ENCODE results near the gene CREB3.
A peak's percentile ranks its signal among the peaks of the same experiment; 100 is the strongest.

CREB3 gene

DNA sequence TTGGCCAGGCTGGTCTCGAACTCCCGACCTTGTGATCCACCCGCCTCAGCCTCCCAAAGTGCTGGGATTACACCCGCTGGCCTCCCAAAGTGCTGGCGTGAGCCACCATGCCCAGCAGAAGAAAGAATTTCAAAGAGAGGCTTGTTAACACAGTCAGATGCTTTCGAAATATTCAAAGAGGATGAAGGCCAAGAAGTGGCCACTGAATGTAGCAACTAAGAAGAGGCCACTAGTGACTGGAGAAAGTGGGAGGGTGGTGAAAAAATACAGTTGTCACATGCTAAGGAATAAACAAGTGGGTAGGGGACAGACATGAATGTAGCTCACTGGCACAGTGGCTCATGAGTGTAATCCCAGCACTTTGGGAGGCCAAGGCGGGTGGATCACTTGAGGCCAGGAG lies 29.8 kb upstream of the CREB3 start:
- DNase-seq (ENCODE audit: low read depth), result no peak

GRCh38 chr9:35703906-35704672 lies 28.4 kb upstream of the CREB3 start:
- DNase-seq (ENCODE audit: low read depth), result no peak

GRCh38 chr9:35705372-35705771 lies 27.1 kb upstream of the CREB3 start:
- no peak for DNase-seq (ENCODE audit: low read depth)

GRCh38 chr9:35705836-35706430 lies 26.5 kb upstream of the CREB3 start:
- no peak for DNase-seq (ENCODE audit: low read depth)

- DNase-seq (ENCODE audit: low read depth), result no peak
Observed at GRCh38 chr9:35706951-35707350, 25.5 kb upstream of the CREB3 start.

- no peak for DNase-seq (ENCODE audit: low read depth)
Observed at GRCh38 chr9:35708146-35708545, 24.3 kb upstream of the CREB3 start.

DNA sequence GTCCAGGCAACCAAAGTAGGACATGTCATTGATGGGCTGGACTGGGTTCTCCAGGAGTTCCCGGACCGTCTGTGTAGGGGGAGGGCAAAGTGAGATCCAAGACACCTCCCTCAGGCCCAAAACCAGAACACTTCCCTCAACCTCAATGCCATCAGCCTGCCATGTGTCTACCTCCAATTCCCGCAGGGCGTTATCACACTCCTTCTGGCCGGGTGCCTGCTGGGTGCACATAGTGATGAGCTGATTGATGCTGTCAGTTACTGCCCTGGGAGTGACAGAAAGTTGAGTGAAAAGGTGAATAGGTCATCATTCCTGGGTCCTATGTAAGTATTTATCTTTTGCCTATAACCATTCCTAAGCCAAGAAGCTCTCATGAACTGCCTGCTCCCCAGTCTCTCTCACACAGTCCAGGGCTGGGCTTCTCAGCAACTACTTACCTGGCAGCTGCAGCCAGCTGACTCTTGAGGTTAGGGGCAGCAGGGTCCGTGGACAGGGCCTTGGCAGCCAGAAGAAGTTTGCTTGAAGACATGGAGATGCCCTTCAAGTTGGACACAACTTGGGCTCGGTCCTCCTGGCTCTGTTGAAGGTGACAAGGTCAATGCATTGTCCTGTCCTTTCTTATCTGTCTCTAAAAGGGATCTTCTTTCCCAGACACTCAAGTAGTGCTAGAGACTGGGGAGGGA lies 21.5 kb upstream of the CREB3 start:
- DNase-seq (ENCODE audit: low read depth), result no peak

DNA sequence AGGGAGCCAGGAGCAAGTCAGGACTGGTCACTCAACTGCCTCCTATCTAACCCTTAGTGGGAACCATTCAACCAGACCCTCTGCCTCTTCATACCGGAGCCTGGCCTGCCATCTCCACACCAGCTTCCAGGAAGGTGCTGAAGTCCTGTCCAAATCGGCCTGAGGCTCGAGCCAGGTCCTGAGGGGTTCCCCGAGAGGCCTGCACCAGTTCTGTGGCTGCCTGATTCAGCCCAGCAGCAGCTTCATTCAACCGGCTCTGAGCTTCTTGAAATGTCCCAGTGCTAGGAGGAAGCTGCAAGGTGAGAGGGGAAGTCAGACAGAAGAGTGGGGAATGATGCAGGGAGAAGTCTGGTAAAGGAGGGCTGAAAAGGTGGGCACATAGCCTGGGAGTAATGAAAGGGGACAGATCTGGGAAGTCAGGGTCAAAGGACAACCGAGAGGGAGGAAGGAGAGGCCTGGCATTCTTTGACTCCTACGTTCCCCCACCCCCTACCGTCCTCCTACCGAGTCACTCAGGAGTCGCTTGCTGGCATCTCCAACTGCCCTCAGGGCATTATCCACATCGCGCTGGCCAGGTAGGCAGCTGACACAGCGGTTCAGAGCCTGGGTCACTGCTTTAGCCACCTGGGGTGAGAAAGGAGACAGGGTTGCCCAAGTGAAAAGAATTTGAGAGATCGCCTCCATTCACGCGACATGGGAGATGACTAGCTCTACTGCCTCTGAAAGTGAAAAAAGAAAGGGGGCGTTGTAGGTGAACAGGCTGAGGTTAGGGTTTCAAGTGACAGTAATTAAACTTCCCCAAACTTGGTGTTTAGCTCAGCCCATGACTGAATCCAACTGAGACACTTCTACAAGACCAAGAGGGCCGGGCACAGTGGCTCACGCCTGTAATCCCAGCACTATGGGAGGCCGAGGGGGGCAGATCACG lies 20.7 kb upstream of the CREB3 start:
- no peak for DNase-seq (ENCODE audit: low read depth)

DNA sequence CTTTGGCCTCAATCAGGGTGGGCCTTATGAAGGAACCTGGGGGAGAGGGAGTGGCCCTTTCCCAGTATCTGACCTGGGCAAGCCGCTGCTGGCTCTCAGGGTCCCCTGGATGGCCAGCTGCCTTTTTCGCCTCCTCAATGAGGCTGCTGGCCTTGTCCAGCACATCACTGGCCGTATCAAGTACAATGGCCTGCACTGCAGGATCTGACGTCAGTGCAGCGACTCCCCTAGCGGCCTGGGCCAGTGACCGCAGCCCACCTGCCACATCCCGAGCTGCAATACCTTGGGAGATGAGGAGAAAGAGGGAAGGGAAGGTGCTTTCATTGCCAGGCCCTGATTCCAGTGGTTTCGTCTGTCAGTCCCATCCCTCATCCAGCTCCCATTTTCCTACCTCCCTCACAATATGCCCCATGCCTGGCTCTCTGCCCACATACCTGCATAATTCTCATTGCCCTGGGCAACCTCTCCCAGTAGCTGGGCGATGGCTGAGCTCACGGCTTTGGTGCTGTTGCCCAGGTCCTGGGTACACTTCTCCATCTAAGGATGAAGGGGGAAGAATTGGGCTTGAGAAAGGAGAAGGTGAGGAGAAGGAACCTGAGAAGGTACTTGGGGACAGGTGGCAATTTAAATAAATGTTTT lies 19.6 kb upstream of the CREB3 start:
- DNase-seq (ENCODE audit: low read depth), result no peak

- no peak for DNase-seq (ENCODE audit: low read depth)
Observed at GRCh38 chr9:35713578-35713977, 18.9 kb upstream of the CREB3 start.

GRCh38 chr9:35714123-35714522 lies 18.3 kb upstream of the CREB3 start:
- DNase-seq (ENCODE audit: low read depth), result no peak

DNA sequence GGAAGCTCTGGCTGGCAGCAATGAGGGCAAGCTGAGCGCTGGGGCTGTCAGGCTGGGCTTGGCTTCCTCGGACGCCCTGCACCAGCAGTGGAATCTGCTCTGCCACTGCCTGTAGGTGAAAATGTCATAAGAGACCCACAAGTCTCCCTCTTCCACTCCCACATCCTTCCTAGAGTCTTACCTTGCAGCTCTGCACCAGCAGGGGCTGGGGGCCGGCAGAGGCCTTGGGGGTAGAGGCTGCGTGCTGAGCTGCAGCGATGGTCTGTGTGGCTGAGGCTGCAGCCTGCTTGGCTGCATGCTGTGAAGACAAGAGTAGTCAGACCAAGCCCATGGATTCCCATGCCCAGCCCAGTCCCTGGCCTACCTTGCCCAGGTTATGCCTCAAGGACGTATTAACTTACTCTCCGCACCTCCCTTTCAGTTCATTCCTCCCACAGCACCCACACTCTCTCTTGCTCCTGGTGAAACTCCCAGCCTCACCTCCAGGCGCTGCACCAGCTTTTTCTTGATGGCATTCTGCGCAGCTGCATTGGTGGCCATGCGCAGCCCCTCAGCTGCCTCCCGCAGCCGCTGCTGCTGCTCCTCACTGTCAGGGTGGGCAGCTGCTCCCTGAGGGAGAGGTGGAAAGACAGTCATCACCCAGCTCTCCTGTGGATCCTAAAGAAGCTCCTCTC lies 17.8 kb upstream of the CREB3 start:
- DNase-seq (ENCODE audit: low read depth), result no peak

GRCh38 chr9:35716230-35716629 lies 16.2 kb upstream of the CREB3 start:
- peak; percentile 35 for DNase-seq (ENCODE audit: low read depth)

- no peak for DNase-seq (ENCODE audit: low read depth)
Observed at GRCh38 chr9:35717132-35717870, 15.2 kb upstream of the CREB3 start.

DNA sequence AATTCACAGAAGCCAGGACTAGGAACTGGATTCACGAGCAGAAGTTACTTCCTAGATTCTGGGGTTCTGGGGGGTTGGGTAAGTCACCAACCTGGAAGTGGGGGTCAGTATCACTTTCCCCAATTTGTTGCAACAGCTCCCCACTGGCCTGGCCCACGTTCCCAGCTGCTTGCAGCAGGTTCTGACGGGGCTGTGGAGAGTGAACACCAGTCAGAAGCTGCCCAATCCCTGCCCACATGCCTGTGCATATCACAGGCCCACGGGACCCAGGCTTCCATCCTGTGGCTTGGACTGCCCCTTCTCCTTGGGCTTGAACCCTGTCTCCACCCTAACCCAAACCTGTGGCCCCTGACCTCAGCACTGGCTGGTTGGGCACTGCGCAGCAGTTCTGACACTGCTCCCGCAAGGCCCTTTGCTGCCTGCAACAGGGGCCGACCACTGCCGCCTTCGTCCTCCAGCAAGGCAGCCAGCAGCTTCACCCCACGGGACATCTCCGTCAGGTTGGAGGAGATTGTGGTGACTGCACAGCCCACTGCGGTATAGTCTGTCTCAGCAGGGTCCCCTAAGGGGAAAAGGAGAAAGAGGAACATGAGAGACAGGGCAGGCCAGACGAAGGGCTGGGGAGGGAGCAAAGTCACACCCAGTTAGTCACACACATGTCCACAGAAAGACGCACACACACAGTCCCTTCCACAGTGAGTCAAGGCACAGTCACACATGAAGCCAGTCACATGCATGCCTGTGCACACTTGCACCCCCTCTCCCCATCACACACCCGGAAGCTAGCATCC lies 13.6 kb upstream of the CREB3 start:
- peak; percentile 47 for DNase-seq (ENCODE audit: low read depth)

DNA sequence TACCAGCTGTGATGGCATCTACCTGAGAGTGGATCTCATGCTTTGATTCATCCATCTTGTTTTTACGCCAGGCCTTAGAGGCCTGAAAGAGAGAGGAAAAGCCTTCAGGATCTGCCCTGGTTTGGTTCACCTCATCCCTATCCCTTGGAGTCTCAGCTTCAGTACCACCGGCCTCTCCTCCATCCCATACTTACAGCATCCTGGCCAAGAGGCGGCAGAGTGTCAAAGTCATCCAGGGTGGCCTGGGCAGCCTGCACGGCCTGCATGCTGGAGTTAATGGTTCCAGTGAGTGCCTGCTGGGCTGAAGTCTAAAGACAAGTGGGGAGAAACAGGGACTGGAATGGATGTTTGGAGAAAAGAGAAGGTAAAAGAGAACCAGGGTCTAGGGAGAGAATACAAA lies 12.9 kb upstream of the CREB3 start:
- DNase-seq (ENCODE audit: low read depth), result no peak

- DNase-seq (ENCODE audit: low read depth), result no peak
Observed at GRCh38 chr9:35723426-35723825, 9.0 kb upstream of the CREB3 start.

DNA sequence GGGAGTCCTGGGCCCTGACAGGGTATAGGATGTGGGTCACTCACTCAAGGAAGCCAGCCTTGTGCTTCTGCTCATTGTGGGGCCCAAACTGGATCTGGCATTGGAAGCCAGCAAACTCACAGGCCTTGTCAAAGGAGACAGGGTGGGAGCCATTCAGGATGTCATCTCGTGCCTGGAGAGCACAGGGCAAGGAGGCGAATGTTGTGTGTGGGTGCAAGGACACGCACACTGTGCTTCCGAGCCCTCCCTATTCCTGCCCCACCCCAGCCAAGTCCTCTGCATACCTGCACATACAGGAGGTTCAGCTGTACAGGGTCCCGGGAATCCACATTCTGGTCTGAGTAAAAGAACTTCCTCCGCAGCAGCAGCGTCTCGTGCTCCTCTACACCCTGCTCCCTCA lies 8.6 kb upstream of the CREB3 start:
- no peak for DNase-seq (ENCODE audit: low read depth)

- DNase-seq (ENCODE audit: low read depth), result no peak
Observed at GRCh38 chr9:35725362-35725761, 7.1 kb upstream of the CREB3 start.

DNA sequence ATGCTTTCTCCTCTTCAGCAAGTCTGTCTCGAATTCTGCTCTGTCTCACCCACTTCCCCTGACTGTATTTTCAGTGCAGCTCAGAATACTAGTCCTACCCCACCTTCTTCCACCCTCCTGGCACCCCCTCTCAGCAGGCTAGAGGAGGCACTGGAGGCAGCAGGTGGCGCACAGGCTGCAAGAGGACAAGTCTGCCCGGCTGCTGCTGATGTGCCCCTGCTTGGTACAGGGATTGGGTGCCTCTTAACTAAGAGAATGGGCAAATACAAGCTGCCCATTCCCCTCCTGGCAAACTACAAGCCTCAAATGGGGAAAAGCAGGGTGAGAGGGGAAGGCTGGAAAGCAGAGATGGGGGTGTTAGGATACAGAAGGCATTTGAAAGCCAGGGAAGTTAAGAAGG lies 5.5 kb upstream of the CREB3 start:
- DNase-seq (ENCODE audit: low read depth), result peak; percentile 43

Data from ELR (cell line).